ENCODE data around the gene SMPD1.
A peak's percentile ranks its signal among the peaks of the same experiment; 100 is the strongest.

SMPD1 gene

DNA sequence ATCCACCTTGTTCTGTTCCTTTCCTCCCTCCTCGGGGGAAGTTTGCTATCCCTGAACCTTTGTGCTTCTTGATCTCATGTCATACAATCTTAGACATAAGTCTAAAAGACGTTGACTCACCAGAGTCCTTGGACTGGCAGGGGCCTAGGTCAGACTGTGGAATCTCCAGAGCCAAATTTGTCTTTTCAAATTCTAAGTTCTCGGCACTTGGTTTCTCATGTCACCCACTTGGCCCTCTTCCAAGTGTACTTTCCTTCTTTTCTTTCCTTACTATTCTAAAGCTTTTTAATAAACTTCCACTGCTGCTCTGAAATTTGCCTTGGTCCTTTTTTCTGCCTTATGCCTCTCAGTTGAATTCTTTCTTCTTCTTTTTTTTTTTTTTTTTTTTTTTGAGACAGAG is 30.1 kb upstream of the SMPD1 start (continued):
- TF ChIP-seq ZSCAN23 (tag by site-specific recombination; IDR thresholded peaks at IDR 0.05), result no peak
- no peak for TF ChIP-seq ZNF311 (tag by site-specific recombination; IDR thresholded peaks at IDR 0.05; ENCODE audit: borderline replicate concordance)
- TF ChIP-seq ZNF777 (tag by site-specific recombination; IDR thresholded peaks at IDR 0.05; ENCODE audit: borderline replicate concordance), result no peak
- TF ChIP-seq, protein P1, sequence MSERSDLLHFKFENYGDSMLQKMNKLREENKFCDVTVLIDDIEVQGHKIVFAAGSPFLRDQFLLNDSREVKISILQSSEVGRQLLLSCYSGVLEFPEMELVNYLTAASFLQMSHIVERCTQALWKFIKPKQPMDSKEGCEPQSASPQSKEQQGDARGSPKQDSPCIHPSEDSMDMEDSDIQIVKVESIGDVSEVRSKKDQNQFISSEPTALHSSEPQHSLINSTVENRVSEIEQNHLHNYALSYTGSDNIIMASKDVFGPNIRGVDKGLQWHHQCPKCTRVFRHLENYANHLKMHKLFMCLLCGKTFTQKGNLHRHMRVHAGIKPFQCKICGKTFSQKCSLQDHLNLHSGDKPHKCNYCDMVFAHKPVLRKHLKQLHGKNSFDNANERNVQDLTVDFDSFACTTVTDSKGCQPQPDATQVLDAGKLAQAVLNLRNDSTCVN (tag by site-specific recombination; optimal IDR thresholded peaks at IDR 0.05), result no peak
- TF ChIP-seq ZNF521 (tag by site-specific recombination; IDR thresholded peaks at IDR 0.05), result no peak
- no peak for TF ChIP-seq ZSCAN16 (tag by site-specific recombination; IDR thresholded peaks at IDR 0.05)
- no peak for TF ChIP-seq ZFP3 (tag by site-specific recombination; IDR thresholded peaks at IDR 0.05; ENCODE audit: low read depth)
- no peak for TF ChIP-seq ZNF350 (tag by site-specific recombination; IDR thresholded peaks at IDR 0.05)
- TF ChIP-seq, protein P2, sequence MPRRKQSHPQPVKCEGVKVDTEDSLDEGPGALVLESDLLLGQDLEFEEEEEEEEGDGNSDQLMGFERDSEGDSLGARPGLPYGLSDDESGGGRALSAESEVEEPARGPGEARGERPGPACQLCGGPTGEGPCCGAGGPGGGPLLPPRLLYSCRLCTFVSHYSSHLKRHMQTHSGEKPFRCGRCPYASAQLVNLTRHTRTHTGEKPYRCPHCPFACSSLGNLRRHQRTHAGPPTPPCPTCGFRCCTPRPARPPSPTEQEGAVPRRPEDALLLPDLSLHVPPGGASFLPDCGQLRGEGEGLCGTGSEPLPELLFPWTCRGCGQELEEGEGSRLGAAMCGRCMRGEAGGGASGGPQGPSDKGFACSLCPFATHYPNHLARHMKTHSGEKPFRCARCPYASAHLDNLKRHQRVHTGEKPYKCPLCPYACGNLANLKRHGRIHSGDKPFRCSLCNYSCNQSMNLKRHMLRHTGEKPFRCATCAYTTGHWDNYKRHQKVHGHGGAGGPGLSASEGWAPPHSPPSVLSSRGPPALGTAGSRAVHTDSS (tag by site-specific recombination; IDR thresholded peaks at IDR 0.05), result no peak

DNA sequence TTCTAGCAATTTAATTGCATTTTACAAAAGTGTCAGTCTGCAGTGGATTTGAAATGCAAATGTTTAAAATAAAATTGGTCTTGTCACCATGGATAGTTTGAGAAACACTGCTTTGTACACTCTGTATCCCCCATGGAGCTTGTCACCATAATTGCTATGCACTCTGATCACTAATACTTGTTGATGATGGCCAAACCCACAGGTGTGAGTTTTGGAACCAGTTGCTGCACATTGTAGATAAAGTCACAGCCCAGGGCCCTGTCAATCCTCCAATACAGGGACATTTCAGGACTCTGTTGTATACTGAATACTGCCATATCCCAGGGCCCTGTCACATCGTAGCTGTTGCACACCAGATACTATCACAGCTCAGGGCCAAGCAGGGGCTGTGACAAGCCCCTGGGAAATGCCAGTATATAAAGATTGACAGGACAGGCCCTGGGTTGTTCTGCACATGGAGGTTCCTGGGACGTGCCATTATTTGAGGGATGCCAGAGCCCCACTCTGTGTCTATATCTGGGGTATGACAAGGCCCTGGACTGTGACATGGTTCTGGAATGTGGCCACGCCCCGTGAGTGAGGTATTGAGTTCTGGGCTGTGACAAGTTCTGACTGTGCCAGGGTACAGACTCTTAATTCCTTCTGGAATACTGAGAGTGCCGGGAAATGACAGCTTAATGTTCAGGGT is 27.9 kb upstream of the SMPD1 start:
- ChIA-PET POLR2A (interaction anchor here (0.7 kb wide), 1 partner anchor 321 kb away, joined by 3 read pairs; the partner anchor contains the start of gene MRPL17), CTCF (interaction anchor here (0.5 to 5.5 kb wide), 68 partner anchors 11 to 1033 kb away, joined by 3 to 101 read pairs (median 5); partner anchors contain the start of genes CCKBR and CNGA4)
- Histone ChIP-seq H3K9me3 (ENCODE audit: control insufficient read depth, insufficient read depth, low read depth, low read length) (no peaks in the 10 kb centered on the region), H3K4me3 (ENCODE audit: low read depth, low read length) (no peak overlapping the region), H3K36me3 (ENCODE audit: control insufficient read depth in 2 of 2, insufficient read depth in 1 of 2, low read length in 2 of 2) (no peaks in the 10 kb centered on the region), H3K4me1 (ENCODE audit: control insufficient read depth, insufficient read depth, low read length) (no peaks in the 10 kb centered on the region), H3K27ac (ENCODE audit: extremely low read depth, low read depth, low read length) (no peak overlapping the region)
- TF ChIP-seq ZFP69B (tag by site-specific recombination; IDR thresholded peaks at IDR 0.05) (no peak), MZF1 (tag by site-specific recombination; IDR thresholded peaks at IDR 0.05; ENCODE audit: borderline replicate concordance) (no peak), ZNF629 (tag by site-specific recombination; IDR thresholded peaks at IDR 0.05) (no peak), YY2 (tag by site-specific recombination; IDR thresholded peaks at IDR 0.05) (no peak), ZNF600 (tag by site-specific recombination; IDR thresholded peaks at IDR 0.05) (0 out of 2 replicates have a peak, but pooled peaks have one; percentile 19), ZNF335 (tag by site-specific recombination; conservative IDR thresholded peaks at IDR 0.05) (no peak), ZNF560 (tag by site-specific recombination; IDR thresholded peaks at IDR 0.05; ENCODE audit: borderline replicate concordance) (no peak), SCRT1 (tag by site-specific recombination; IDR thresholded peaks at IDR 0.05; ENCODE audit: borderline replicate concordance) (0 out of 2 replicates have a peak, but pooled peaks have one; percentile 51), GFI1B (tag by site-specific recombination; IDR thresholded peaks at IDR 0.05) (no peak), ZFP3 (tag by site-specific recombination; IDR thresholded peaks at IDR 0.05; ENCODE audit: low read depth) (no peak), SCRT2 (tag by site-specific recombination; IDR thresholded peaks at IDR 0.05) (peak; percentile 48; the same call in 1 of the 2 replicates)
- TF ChIP-seq, protein P3, sequence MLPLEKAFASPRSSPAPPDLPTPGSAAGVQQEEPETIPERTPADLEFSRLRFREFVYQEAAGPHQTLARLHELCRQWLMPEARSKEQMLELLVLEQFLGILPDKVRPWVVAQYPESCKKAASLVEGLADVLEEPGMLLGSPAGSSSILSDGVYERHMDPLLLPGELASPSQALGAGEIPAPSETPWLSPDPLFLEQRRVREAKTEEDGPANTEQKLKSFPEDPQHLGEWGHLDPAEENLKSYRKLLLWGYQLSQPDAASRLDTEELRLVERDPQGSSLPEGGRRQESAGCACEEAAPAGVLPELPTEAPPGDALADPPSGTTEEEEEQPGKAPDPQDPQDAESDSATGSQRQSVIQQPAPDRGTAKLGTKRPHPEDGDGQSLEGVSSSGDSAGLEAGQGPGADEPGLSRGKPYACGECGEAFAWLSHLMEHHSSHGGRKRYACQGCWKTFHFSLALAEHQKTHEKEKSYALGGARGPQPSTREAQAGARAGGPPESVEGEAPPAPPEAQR (tag by site-specific recombination; IDR thresholded peaks at IDR 0.05), result no peak
